ENCODE measurements around the gene SKI. TPM values are rescaled to one million over a fixed set of nuclear protein-coding genes. Genes with fewer than 3 reads are reported as not detected.

Gene SKI
- total and polyA plus RNA-seq, 12 donors = 4.8 to 53.6 (median 34.7) TPM

DNA sequence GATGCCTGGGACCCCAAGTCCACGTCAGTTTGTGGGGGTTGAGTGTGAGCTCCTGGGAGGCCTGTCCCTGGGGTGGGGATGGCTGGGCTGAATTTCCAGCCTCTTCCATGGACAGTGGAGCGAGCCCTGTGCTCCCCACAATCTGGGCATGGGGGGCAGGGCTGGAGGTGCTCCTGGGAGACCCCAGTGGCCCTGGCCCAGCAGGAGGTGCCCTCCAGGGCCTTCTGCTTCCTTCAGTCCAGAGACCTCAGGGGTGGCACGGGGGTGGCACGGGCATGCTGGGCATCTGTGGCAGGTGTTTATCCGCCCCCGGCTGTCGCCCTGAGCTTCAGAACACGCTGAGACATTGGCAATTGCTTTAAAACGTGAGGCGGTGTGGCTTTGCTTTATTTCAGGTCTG, 122.4 kb downstream of the SKI start:
- no peak for DNase-seq
- no peak overlapping the region for H3K4me3 ChIP-seq
- no peaks in the 10 kb centered on the region for H3K27me3 ChIP-seq
- no peaks in the 10 kb centered on the region for H3K9me3 ChIP-seq (replicated peaks in 1 of 3)
- intact Hi-C loops (cut with DNase I) = no loop called here
- no peaks in the 10 kb centered on the region for H3K4me1 ChIP-seq (replicated peaks in 1 of 2)
- WGBS, 4 donors = 70 to 87% (median 84%) methylated on average over 7 to 10 of the region's 10 CpGs
- TF ChIP-seq POLR2A (IDR thresholded peaks at IDR 0.05) = no peak
- TF ChIP-seq, protein P1, sequence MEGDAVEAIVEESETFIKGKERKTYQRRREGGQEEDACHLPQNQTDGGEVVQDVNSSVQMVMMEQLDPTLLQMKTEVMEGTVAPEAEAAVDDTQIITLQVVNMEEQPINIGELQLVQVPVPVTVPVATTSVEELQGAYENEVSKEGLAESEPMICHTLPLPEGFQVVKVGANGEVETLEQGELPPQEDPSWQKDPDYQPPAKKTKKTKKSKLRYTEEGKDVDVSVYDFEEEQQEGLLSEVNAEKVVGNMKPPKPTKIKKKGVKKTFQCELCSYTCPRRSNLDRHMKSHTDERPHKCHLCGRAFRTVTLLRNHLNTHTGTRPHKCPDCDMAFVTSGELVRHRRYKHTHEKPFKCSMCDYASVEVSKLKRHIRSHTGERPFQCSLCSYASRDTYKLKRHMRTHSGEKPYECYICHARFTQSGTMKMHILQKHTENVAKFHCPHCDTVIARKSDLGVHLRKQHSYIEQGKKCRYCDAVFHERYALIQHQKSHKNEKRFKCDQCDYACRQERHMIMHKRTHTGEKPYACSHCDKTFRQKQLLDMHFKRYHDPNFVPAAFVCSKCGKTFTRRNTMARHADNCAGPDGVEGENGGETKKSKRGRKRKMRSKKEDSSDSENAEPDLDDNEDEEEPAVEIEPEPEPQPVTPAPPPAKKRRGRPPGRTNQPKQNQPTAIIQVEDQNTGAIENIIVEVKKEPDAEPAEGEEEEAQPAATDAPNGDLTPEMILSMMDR (IDR thresholded peaks at IDR 0.05) = no peak
- H3K36me3 ChIP-seq (replicated peaks in 1 of 2) = no peaks in the 10 kb centered on the region
- no peak overlapping the region for H3K27ac ChIP-seq

- Histone ChIP-seq H3K4me3 (no peak overlapping the region), H3K36me3 (replicated peaks in 1 of 2) (no peaks in the 10 kb centered on the region), H3K4me1 (replicated peaks in 1 of 2) (no peaks in the 10 kb centered on the region), H3K27me3 (no peaks in the 10 kb centered on the region), H3K27ac (no peak overlapping the region), H3K9me3 (replicated peaks in 1 of 3) (no peaks in the 10 kb centered on the region)
- 78 to 90% (median 86%) methylated on average over 14 to 31 of the region's 31 CpGs for WGBS, 4 donors
- no peak for DNase-seq
- TF ChIP-seq, protein P1 (IDR thresholded peaks at IDR 0.05) = no peak
- intact Hi-C loops (cut with DNase I) = no loop called here
Measured at GRCh38 chr1:2350911-2351655, 123.0 kb downstream of the SKI start.

- H3K27me3 ChIP-seq = no peaks in the 10 kb centered on the region
- H3K9me3 ChIP-seq (replicated peaks in 1 of 3) = no peaks in the 10 kb centered on the region
- H3K4me1 ChIP-seq (replicated peaks in 1 of 2) = no peaks in the 10 kb centered on the region
- 85 to 100% (median 91%) methylated on average over 6 to 8 of the region's 8 CpGs for WGBS, 4 donors
- TF ChIP-seq, protein P1 (IDR thresholded peaks at IDR 0.05) = no peak
- no peak for TF ChIP-seq POLR2A (IDR thresholded peaks at IDR 0.05)
- intact Hi-C loops (cut with DNase I) = no loop called here
- no peak overlapping the region for H3K27ac ChIP-seq
- H3K36me3 ChIP-seq (replicated peaks in 1 of 2) = no peaks in the 10 kb centered on the region
- no peak for DNase-seq
- no peak overlapping the region for H3K4me3 ChIP-seq
Measured at GRCh38 chr1:2351723-2352122, 123.6 kb downstream of the SKI start.

DNA sequence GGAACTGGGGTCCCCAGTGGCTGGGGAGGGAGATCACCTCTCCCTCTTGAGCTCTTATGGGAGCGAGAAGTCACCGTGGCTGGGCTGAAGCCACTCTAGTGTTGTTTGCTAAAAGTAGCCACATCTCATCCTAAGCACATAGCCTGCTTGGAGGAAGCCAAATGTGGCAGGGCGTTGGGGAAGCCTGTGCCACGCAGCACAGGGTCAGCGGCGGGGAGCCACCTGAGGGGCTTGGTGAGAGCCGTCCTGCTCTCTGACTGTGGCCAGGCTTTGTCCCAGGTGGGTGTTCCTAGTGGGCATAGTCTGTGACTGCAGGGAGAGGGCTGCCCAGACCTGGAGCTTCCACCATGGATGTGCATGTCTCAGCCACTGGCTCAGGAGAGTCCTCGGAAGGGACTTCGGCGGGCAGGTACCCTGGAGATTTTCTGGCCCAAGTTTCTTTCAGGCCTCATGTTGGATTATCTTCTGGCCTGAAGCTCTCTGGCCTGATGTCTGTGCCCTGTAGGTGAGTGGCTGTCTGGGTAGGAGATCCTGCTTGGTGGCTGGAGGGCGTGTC, 124.3 kb downstream of the SKI start:
- Histone ChIP-seq H3K36me3 (replicated peaks in 1 of 2) (no peaks in the 10 kb centered on the region), H3K4me1 (replicated peaks in 1 of 2) (no peaks in the 10 kb centered on the region), H3K4me3 (no peak overlapping the region), H3K27me3 (no peaks in the 10 kb centered on the region), H3K27ac (no peak overlapping the region), H3K9me3 (replicated peaks in 1 of 3) (no peaks in the 10 kb centered on the region)
- intact Hi-C loops (cut with DNase I) = no loop called here
- TF ChIP-seq, protein P1 (IDR thresholded peaks at IDR 0.05) = no peak
- TF ChIP-seq POLR2A (IDR thresholded peaks at IDR 0.05) = no peak
- DNase-seq = no peak
- WGBS, 4 donors = 90 to 96% (median 92%) methylated on average over 4 to 11 of the region's 11 CpGs
